ENCODE measurements around the gene ZSWIM5.
"Not testable (repeated sequence)": the region's sequence is repeated elsewhere in the genome, so short reads cannot be mapped to it uniquely, and the experiment has no call there.

Gene ZSWIM5

DNA sequence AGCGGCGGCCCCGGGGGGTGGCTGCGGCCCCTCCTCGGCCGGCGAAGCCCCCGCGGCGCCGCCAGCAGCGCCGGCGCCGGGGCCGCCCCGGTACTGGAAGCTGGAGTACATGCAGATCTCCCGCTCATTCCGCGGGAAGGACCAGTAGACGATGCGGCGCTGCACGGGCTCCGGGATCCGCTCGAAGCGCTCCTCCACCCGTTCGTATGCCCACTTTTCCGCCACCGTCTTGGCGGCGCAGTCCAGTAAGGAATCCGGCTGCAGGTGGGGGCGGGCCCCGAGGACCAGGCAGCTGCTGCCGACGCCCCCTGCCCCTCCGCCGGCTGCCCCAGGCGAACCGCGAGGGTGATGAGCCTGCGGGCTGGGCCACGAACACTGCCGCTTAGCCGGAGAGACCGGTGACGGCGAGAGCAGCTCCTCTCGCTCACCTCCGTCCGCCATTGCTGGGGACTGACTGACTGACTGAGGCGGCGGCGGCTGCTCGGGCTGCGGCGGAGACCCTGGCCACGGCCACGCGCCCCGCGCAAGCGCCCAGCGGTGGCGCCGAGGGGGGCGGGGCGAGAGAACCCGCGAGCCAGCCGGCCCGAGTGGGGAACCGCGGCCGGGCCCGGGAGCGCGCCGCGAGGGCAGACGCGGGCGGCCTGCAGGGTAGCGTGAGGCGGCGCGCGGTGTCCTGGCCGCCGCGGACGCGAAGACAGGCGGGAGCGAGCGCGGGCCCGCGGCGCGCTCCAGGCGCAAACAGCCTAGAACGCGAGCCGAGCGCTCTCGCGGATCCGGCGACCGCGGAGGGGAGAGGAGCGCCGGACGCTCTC, at the start of gene ZSWIM5:
Gene ZSWIM5, minus strand, starts transcription at position 696 of the 812 bp plus-strand sequence. Its CDS starts 255 bp downstream, at position 441.
- peaks cover 23% of the 10 kb centered on the region for H3K27me3 Mint-ChIP-seq
- peak within 1 kb of the TSS; percentile 88 for H3K4me3 Mint-ChIP-seq
- no peaks in the 10 kb centered on the region for H3K36me3 Mint-ChIP-seq (ENCODE audit: low read depth)
- H3K27ac Mint-ChIP-seq: peak within 1 kb of the TSS; percentile 84
- H3K4me1 Mint-ChIP-seq (ENCODE audit: low read depth): peaks cover 37% of the 10 kb centered on the region
- H3K9me3 Mint-ChIP-seq: no peaks in the 10 kb centered on the region

- H3K9me3 Mint-ChIP-seq: peaks cover 20% of the 10 kb centered on the region
Measured at GRCh38 chr1:45254490-45254889, 48.1 kb upstream of the ZSWIM5 start.

GRCh38 chr1:45250544-45250943, 44.1 kb upstream of the ZSWIM5 start:
- no peak overlapping the region for H3K27ac Mint-ChIP-seq
- H3K4me3 Mint-ChIP-seq: no peak overlapping the region

More at GRCh38 chr1:45254490-45254889, 48.1 kb upstream of the ZSWIM5 start:
- Mint-ChIP-seq H3K27ac (no peak overlapping the region), H3K4me1 (ENCODE audit: low read depth) (no peaks in the 10 kb centered on the region), H3K4me3 (no peak overlapping the region), H3K36me3 (ENCODE audit: low read depth) (peaks cover 13% of the 10 kb centered on the region), H3K27me3 (peaks cover 9% of the 10 kb centered on the region)

GRCh38 chr1:45248004-45248403, 41.6 kb upstream of the ZSWIM5 start:
- H3K4me3 Mint-ChIP-seq; H3K27me3 Mint-ChIP-seq; H3K36me3 Mint-ChIP-seq (ENCODE audit: low read depth); H3K27ac Mint-ChIP-seq: not testable (repeated sequence)
- peaks cover 24% of the 10 kb centered on the region for H3K4me1 Mint-ChIP-seq (ENCODE audit: low read depth)
- H3K9me3 Mint-ChIP-seq: peaks cover 12% of the 10 kb centered on the region

More at GRCh38 chr1:45250544-45250943, 44.1 kb upstream of the ZSWIM5 start:
- H3K4me1 Mint-ChIP-seq (ENCODE audit: low read depth): peaks cover 23% of the 10 kb centered on the region
- H3K36me3 Mint-ChIP-seq (ENCODE audit: low read depth): peaks cover 9% of the 10 kb centered on the region
- H3K27me3 Mint-ChIP-seq: peaks cover 9% of the 10 kb centered on the region
- H3K9me3 Mint-ChIP-seq: peaks cover 11% of the 10 kb centered on the region

DNA sequence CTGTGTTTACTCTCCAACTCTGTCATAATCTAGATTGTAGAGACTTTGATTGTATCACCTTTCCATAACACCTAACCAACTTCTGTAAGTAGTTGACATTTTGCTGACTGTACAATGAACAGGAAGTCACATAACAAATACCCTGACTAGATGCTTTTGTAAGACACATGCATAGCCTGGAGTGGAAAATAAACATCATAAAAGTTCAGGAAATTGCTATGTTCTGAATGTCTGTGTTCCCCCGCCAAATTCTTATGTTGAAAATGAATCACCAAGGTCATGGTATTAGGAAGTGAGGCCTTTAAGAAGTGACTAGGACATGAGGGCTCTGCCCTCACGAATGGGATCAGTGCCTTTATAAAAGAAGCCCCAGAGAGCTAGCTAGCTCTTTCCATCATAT, 40.4 kb upstream of the ZSWIM5 start:
- Mint-ChIP-seq H3K4me1 (ENCODE audit: low read depth) (peaks cover 24% of the 10 kb centered on the region), H3K4me3 (no peak overlapping the region), H3K9me3 (peaks cover 19% of the 10 kb centered on the region), H3K36me3 (ENCODE audit: low read depth) (peaks cover 9% of the 10 kb centered on the region), H3K27ac (peak overlapping the region; percentile 85), H3K27me3 (peaks cover 6% of the 10 kb centered on the region)

DNA sequence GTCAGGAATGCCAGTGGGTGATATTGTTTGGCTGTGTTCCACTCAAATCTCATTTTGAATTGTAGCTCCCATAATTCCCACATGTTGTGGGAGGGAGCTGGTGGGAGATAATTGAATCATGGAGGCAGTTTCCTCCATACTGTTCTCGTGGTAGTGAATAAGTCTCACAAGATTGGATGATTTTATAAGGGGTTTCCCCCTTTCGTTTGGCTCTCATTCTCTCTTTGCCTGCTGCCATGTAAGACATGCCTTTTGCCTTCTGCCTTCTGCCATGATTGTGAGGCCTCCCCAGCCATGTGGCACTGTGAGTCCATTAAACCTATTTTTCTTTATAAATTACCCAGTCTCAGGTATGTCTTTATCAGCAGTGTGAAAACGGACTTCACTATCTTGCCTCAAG, 40.0 kb upstream of the ZSWIM5 start:
- H3K4me3 Mint-ChIP-seq; H3K27me3 Mint-ChIP-seq; H3K36me3 Mint-ChIP-seq (ENCODE audit: low read depth): not testable (repeated sequence)
- H3K4me1 Mint-ChIP-seq (ENCODE audit: low read depth): peaks cover 24% of the 10 kb centered on the region
- peaks cover 22% of the 10 kb centered on the region for H3K9me3 Mint-ChIP-seq
- H3K27ac Mint-ChIP-seq: peak overlapping the region; percentile 85

DNA sequence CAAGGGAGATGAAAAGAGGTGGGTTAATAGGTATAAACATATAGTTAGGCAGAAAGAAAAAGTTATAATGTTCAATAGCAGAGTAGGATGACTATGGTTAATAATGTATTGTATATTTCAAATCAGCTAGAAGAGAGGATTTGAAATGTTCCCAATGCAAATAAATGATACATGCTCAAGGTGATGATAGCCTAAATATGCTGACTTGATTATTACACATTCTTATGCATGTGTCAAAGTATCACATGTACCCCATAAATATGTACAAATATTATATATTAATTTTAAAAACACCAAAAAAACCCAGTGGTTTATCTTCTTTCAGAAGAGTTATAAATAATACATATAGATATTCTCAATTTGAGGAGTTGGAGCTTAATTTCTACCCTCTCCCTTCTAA, 38.3 kb upstream of the ZSWIM5 start:
- peaks cover 9% of the 10 kb centered on the region for H3K36me3 Mint-ChIP-seq (ENCODE audit: low read depth)
- no peak overlapping the region for H3K4me3 Mint-ChIP-seq
- H3K27me3 Mint-ChIP-seq: no peaks in the 10 kb centered on the region
- no peak overlapping the region for H3K27ac Mint-ChIP-seq
- H3K4me1 Mint-ChIP-seq (ENCODE audit: low read depth): peaks cover 24% of the 10 kb centered on the region
- peaks cover 26% of the 10 kb centered on the region for H3K9me3 Mint-ChIP-seq

DNA sequence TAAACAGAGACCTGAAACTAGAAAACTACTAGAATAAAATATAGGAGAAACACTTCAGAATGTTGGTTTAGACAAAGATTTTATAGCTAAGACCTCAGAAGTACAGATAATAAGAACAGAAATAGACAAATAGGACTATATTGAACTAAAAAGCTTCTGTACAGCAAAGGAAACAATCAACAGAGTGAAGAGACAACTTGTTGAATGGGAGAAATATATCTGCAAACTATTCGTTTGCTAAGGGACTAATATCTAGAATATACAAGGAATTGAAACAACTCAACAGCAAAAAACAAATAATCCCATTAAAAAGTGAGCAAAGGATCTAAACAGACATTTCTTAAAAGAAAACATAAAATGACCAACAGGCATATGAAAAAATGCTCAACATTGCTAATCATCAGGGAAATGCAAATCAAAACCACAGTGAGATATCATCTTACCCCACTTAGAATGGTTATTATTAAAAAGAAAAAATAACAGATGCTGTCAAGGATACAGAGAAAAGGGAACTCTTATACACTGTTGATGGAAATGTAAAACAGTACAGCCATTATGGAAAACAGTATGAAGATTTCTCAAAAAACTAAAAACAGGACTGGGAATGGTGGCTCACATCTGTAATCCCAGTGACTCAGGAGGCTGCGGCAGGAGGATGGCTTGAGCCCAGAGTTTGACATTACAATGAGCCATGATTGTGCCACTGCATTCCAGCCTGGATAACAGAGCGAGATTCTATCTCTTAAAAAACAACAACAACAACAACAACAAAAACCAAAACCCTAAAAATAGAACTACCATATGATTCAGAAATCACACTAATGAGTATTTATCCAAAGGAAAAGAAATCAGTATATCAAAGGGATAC, 37.3 kb upstream of the ZSWIM5 start:
- H3K27me3 Mint-ChIP-seq: no peaks in the 10 kb centered on the region
- H3K4me1 Mint-ChIP-seq (ENCODE audit: low read depth): peaks cover 24% of the 10 kb centered on the region
- no peak overlapping the region for H3K27ac Mint-ChIP-seq
- peaks cover 26% of the 10 kb centered on the region for H3K9me3 Mint-ChIP-seq
- H3K36me3 Mint-ChIP-seq (ENCODE audit: low read depth): peaks cover 9% of the 10 kb centered on the region
- H3K4me3 Mint-ChIP-seq: no peak overlapping the region

DNA sequence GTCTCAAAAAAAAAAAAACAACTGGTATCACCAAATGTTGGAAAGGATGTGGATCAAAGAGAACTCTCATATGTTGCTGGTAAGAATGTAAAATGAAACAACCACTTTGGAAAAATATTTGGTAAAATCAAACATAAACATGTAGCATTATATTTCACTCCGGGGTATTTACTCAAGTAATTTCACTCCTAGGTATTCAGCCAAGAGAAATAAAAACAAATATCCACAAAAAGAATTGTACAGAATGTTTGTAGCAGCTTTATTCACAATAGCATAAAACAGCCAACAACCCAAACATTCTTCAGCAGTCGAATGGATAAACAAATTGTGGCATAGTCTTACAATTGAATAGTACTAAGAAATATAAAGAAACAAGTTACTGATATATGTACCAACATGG, 32.4 kb upstream of the ZSWIM5 start:
- Mint-ChIP-seq H3K27me3 (no peaks in the 10 kb centered on the region), H3K9me3 (peaks cover 17% of the 10 kb centered on the region), H3K36me3 (ENCODE audit: low read depth) (no peaks in the 10 kb centered on the region), H3K4me1 (ENCODE audit: low read depth) (no peaks in the 10 kb centered on the region), H3K27ac (no peak overlapping the region), H3K4me3 (no peak overlapping the region)

- H3K4me1 Mint-ChIP-seq (ENCODE audit: low read depth): no peaks in the 10 kb centered on the region
- H3K4me3 Mint-ChIP-seq: no peak overlapping the region
- H3K27me3 Mint-ChIP-seq: no peaks in the 10 kb centered on the region
- no peaks in the 10 kb centered on the region for H3K36me3 Mint-ChIP-seq (ENCODE audit: low read depth)
- peaks cover 7% of the 10 kb centered on the region for H3K9me3 Mint-ChIP-seq
- H3K27ac Mint-ChIP-seq: no peak overlapping the region
Measured at GRCh38 chr1:45236136-45236535, 29.7 kb upstream of the ZSWIM5 start.

DNA sequence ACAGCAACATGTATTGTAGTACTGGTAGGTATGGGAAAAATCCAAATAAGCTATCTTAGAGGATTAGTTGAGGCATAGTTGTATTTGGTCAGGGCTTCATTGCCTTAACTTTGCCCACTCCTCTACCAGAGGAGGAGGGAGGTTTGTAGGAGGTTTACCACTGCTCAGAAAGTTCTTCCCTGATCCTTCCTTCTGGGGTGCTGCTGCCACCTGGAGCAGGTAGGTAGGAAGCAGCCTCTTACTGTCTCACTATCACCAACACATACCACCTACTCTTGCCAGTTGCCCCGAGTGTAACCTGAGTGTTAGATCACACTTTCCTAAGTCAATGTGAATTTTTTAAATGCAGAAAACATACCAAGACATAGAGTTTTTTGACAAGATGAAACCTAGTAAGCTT, 24.1 kb upstream of the ZSWIM5 start:
- H3K4me3 Mint-ChIP-seq: no peak overlapping the region
- H3K36me3 Mint-ChIP-seq (ENCODE audit: low read depth): no peaks in the 10 kb centered on the region
- no peaks in the 10 kb centered on the region for H3K27me3 Mint-ChIP-seq
- H3K27ac Mint-ChIP-seq: no peak overlapping the region
- no peaks in the 10 kb centered on the region for H3K9me3 Mint-ChIP-seq
- H3K4me1 Mint-ChIP-seq (ENCODE audit: low read depth): no peaks in the 10 kb centered on the region

GRCh38 chr1:45225598-45225997, 19.2 kb upstream of the ZSWIM5 start:
- Mint-ChIP-seq H3K9me3 (no peaks in the 10 kb centered on the region), H3K4me1 (ENCODE audit: low read depth) (no peaks in the 10 kb centered on the region), H3K27me3 (peaks cover 4% of the 10 kb centered on the region), H3K36me3 (ENCODE audit: low read depth) (no peaks in the 10 kb centered on the region), H3K27ac (no peak overlapping the region), H3K4me3 (no peak overlapping the region)

GRCh38 chr1:45223710-45224109, 17.3 kb upstream of the ZSWIM5 start:
- H3K27ac Mint-ChIP-seq; H3K27me3 Mint-ChIP-seq; H3K36me3 Mint-ChIP-seq (ENCODE audit: low read depth); H3K9me3 Mint-ChIP-seq; H3K4me1 Mint-ChIP-seq (ENCODE audit: low read depth); H3K4me3 Mint-ChIP-seq: not testable (repeated sequence)

DNA sequence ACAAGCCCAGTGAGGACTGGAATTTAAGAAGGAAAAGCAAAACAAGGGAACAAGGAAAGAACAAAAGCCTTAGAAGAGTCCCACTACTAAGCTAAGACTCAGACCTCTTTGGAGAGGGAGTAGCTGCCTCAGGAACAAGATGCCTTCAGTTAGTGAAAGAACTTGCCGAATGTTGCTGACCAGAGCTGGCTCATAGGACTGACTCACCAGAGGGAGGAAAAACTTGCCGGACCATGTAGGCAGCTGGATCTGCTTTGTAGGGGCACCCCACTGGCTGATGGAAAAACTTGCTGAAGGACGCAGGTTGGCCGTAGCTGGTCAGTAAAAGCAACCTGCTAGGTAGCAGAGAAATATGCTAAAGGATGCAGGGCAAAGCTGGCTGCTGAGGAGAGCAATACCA, 15.3 kb upstream of the ZSWIM5 start:
- Mint-ChIP-seq H3K4me3 (no peak overlapping the region), H3K9me3 (no peaks in the 10 kb centered on the region)

GRCh38 chr1:45216861-45217260, 10.5 kb upstream of the ZSWIM5 start:
- Mint-ChIP-seq H3K36me3 (ENCODE audit: low read depth) (no peaks in the 10 kb centered on the region), H3K4me1 (ENCODE audit: low read depth) (no peaks in the 10 kb centered on the region), H3K9me3 (no peaks in the 10 kb centered on the region), H3K27me3 (peaks cover 7% of the 10 kb centered on the region), H3K4me3 (no peak overlapping the region), H3K27ac (no peak overlapping the region)

More for the DNA sequence above, 15.3 kb upstream of the ZSWIM5 start:
- Mint-ChIP-seq H3K27me3 (peaks cover 4% of the 10 kb centered on the region), H3K36me3 (ENCODE audit: low read depth) (no peaks in the 10 kb centered on the region), H3K4me1 (ENCODE audit: low read depth) (no peaks in the 10 kb centered on the region), H3K27ac (no peak overlapping the region)
